SU-DHL-6 (cell line): ENCODE results near the gene GNL2.

Source experiments
- H2AFZ ChIP-seq: fragments of 200-600 bp; sonication (generic); 2 replicates; pipeline ENCODE4 v1.6.1; 2014; ENCODE audit warnings: low read depth, mild to moderate bottlenecking, moderate library complexity, mixed read lengths, antibody characterized with exemption, low read length; ENCODE audit not compliant: severe bottlenecking
- H3F3A ChIP-seq: fragments of 200-600 bp; shearing (Covaris generic); 2 replicates; pipeline ENCODE4 v1.6.0; 2016; ENCODE audit warnings: antibody characterized with exemption, mild to moderate bottlenecking; ENCODE audit not compliant: insufficient read depth
- H3K27ac ChIP-seq: fragments of 200-600 bp; sonication (generic); 2 replicates; pipeline ENCODE4 v1.5.1; 2016; ENCODE audit warnings: low read depth, mild to moderate bottlenecking, low read length, moderate library complexity, mixed read lengths
- H3K27me3 ChIP-seq: fragments of 200-600 bp; sonication (generic), shearing (Covaris generic); 2 replicates; pipeline ENCODE4 v1.6.0; 2014; ENCODE audit warnings: mild to moderate bottlenecking, low read length
- H3K36me3 ChIP-seq: fragments of 200-600 bp; sonication (generic); 2 replicates; pipeline ENCODE4 v1.6.1; 2014; ENCODE audit warnings: mild to moderate bottlenecking, low read length, mixed read lengths
- H3K4me2 ChIP-seq: fragments of 300-600, 200-600 bp; shearing (Covaris generic), sonication (generic); 2 replicates; pipeline ENCODE4 v1.6.0; 2014; ENCODE audit warnings: low read length, low read depth, mild to moderate bottlenecking; ENCODE audit not compliant: poor library complexity, severe bottlenecking
- H3K4me3 ChIP-seq: fragments of 200-600 bp; sonication (generic); 2 replicates; pipeline ENCODE4 v1.5.1; 2014; ENCODE audit warnings: antibody characterized with exemption, low read length, mild to moderate bottlenecking, mixed read lengths; ENCODE audit not compliant: insufficient read depth, poor library complexity, severe bottlenecking
- H3K79me2 ChIP-seq: fragments of 200-600 bp; sonication (generic); 2 replicates; pipeline ENCODE4 v1.6.1; 2014; ENCODE audit warnings: mild to moderate bottlenecking, low read length, moderate library complexity; ENCODE audit not compliant: insufficient read depth
- H3K9ac ChIP-seq: fragments of 200-600 bp; sonication (generic); 2 replicates; pipeline ENCODE4 v1.7.0; 2014; ENCODE audit warnings: mild to moderate bottlenecking, low read length
- H3K9me2 ChIP-seq: fragments of 200-600 bp; sonication (generic); replicated peaks from 2 replicates; pipeline ENCODE4 v1.6.1; 2014; ENCODE audit warnings: low read length; ENCODE audit not compliant: insufficient read depth
- H3K9me3 ChIP-seq: fragments of 200-600 bp; sonication (generic); 2 replicates; pipeline ENCODE4 v1.6.1; 2014; ENCODE audit warnings: low read length, mixed read lengths; ENCODE audit not compliant: insufficient read depth
- H4K20me1 ChIP-seq: fragments of 200-600 bp; sonication (generic); 2 replicates; pipeline ENCODE4 v1.6.1; 2014; ENCODE audit warnings: low read depth, mild to moderate bottlenecking, antibody characterized with exemption, low read length, moderate library complexity, mixed read lengths
- CTCF ChIP-seq: fragments of 200-600 bp; sonication (generic); IDR thresholded peaks from one replicate; pipeline ENCODE4 v1.5.1; 2017; ENCODE audit warnings: antibody characterized with exemption, mild to moderate bottlenecking, low read length, moderate library complexity; ENCODE audit not compliant: insufficient read depth, poor library complexity, severe bottlenecking
- EZH2phosphoT487 ChIP-seq: fragments of 200-600 bp; sonication (generic), shearing (Covaris generic); conservative IDR thresholded peaks from 2 replicates; pipeline ENCODE4 v1.6.1; 2018; ENCODE audit warnings: mild to moderate bottlenecking, antibody characterized with exemption, low read length, moderate library complexity, mixed read lengths

The GNL2 gene

GRCh38 chr1:37633040-37633937, 37.6 kb upstream of the GNL2 start:
- Histone ChIP-seq H3K4me2 (no peak overlapping the region), H2AFZ (no peak overlapping the region), H4K20me1 (no peaks in the 10 kb centered on the region), H3K27ac (no peak overlapping the region), H3F3A (no peaks in the 10 kb centered on the region), H3K27me3 (no peaks in the 10 kb centered on the region), H3K79me2 (no peaks in the 10 kb centered on the region), H3K9ac (no peak overlapping the region), H3K9me2 (no peaks in the 10 kb centered on the region), H3K36me3 (no peaks in the 10 kb centered on the region), H3K9me3 (no peaks in the 10 kb centered on the region), H3K4me3 (no peak overlapping the region)
- no peak for TF ChIP-seq CTCF
- no peak for TF ChIP-seq EZH2phosphoT487

- Histone ChIP-seq H3K9ac (no peak overlapping the region), H3K27me3 (no peaks in the 10 kb centered on the region)
Measured at GRCh38 chr1:37631036-37631435, 35.3 kb upstream of the GNL2 start.

GRCh38 chr1:37630426-37631028, 34.8 kb upstream of the GNL2 start:
- H3K9ac ChIP-seq = no peak overlapping the region
- H3K9me3 ChIP-seq = no peaks in the 10 kb centered on the region
- no peaks in the 10 kb centered on the region for H3K27me3 ChIP-seq
- TF ChIP-seq EZH2phosphoT487 = no peak
- no peak for TF ChIP-seq CTCF
- no peak overlapping the region for H3K4me3 ChIP-seq
- H3K36me3 ChIP-seq = no peaks in the 10 kb centered on the region
- H3K79me2 ChIP-seq = no peaks in the 10 kb centered on the region
- H3K9me2 ChIP-seq = no peaks in the 10 kb centered on the region
- no peak overlapping the region for H3K4me2 ChIP-seq
- no peaks in the 10 kb centered on the region for H4K20me1 ChIP-seq
- no peak overlapping the region for H2AFZ ChIP-seq
- no peak overlapping the region for H3K27ac ChIP-seq
- no peaks in the 10 kb centered on the region for H3F3A ChIP-seq

More at GRCh38 chr1:37631036-37631435, 35.3 kb upstream of the GNL2 start:
- Histone ChIP-seq H3K27ac (no peak overlapping the region), H2AFZ (no peak overlapping the region), H3F3A (no peaks in the 10 kb centered on the region), H3K4me3 (no peak overlapping the region), H3K9me3 (no peaks in the 10 kb centered on the region), H3K36me3 (no peaks in the 10 kb centered on the region), H3K9me2 (no peaks in the 10 kb centered on the region), H4K20me1 (no peaks in the 10 kb centered on the region), H3K79me2 (no peaks in the 10 kb centered on the region), H3K4me2 (no peak overlapping the region)
- TF ChIP-seq CTCF (no peak), EZH2phosphoT487 (no peak)
